ENCODE results near the gene SLC22A12.
A peak's percentile ranks its signal among the peaks of the same experiment; 100 is the strongest.

SLC22A12 gene

DNA sequence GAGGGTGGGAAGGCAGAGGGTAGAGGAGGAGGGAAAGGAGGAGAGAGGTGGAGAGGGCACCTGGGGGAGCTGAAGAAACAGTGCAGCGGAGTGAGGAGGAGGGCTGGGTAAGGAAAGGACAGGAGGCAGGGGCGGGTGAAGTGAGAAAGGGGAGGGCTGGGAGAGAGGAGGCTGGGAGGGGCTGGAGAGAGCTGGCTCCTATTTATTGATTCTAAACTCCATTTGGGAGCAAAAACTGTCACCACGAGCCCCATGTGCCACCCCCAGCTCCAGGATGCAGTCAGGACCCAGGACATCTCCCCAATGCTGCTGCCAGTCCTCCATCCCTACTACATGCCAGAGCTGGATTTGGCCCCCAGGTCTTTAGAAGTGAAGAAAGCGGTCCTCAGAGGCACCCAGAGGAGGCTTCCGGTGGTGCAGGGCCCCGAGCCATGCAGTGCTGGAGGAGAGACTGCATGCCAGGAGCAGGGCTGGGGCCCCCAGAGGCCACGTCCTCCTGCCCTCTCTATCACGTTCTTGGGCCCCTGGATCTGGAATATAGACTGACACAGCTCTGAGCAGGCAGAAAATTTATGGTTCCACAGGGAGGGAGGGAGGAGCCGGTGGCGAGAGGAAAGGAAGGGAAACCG, 53.7 kb downstream of the SLC22A12 start:
- FAIRE-seq, result no peak
- peak; percentile 54 for DNase-seq (ENCODE audit: low spot score)

GRCh38 chr11:64647019-64647779, 56.2 kb downstream of the SLC22A12 start:
- FAIRE-seq, result no peak
- no peak for DNase-seq (ENCODE audit: low spot score)

GRCh38 chr11:64648551-64648950, 57.5 kb downstream of the SLC22A12 start:
- FAIRE-seq (no peak), DNase-seq (ENCODE audit: low spot score) (no peak)

DNA sequence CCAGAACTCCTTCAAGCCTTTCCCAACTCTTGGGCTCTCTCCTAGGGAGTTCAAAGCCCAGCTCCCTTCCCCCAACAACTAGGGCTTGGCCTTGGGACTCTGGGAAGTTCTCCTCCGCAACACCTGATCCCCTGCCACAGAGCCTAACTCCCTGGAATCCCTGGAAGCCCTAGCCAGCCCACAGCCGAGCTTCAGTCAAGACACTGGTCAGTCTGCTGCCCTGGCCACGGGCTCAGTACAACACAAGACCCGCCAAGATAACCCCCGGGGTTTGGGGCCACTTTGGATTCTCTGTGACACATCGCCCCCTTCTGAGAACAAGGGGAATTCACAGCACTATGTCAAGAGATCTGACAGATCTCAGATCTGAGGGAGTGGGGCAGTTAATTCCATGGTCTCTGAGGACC, 58.3 kb downstream of the SLC22A12 start:
- DNase-seq (ENCODE audit: low spot score) (no peak), FAIRE-seq (no peak)

DNA sequence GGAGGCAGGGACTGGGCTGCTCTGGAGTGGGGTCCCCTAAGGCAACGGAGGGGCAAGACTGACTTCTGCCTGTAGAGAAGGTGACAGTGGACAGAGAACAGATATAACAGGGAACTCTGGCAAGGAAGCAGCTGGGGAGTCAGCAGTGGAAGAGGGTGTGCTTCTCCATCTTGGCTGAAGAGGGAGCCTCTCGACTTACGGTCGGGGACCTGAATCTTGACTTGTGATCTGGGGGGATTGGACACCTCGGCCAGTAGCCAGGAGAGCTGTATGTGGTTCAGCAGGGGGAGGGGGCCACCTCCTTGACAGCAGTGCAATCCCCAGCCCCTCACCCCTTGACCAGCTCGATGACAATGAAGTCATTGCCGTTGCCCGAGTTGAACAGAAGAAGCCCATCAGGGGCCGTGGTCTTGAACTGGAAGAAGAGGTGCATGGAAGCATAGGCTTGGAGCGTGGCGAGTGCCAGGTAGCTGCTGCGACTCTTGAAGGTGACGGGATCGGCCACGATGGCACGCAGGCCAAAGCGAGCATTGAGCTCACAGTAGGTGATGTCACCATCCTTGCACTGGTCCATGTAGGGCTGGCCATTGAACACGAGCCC, 60.0 kb downstream of the SLC22A12 start:
- DNase-seq (ENCODE audit: low spot score), result peak; percentile 46
- FAIRE-seq, result no peak

Measured in urothelium cell line (cell line).